H1 (cell line): ENCODE measurements around the gene DPP10. TPM values are rescaled to one million over a fixed set of nuclear protein-coding genes. Genes with fewer than 3 reads are reported as not detected.

ENCODE experiments used
- CTCF ChIA-PET: fragments of 300-600 bp; sonication (Branson Sonifier 250); formaldehyde crosslinking; loops from one replicate; lab custom pipeline; 2021; ENCODE audit not compliant: partially characterized antibody; lab: Charles Lee
- POLR2A ChIA-PET: fragments of 300-600 bp; sonication (Branson Sonifier 250); formaldehyde crosslinking; loops from one replicate; lab custom pipeline; 2021; ENCODE audit warnings: inconsistent platforms; ENCODE audit not compliant: partially characterized antibody; lab: Charles Lee
- DNase-seq, 2 experiments: peaks; one replicate each; pipeline versions ENCODE4 v3.0.0 to v3.0.0-alpha.2; 2010 to 2022; ENCODE audit warnings: low spot score in 2 of 2, low read depth in 1 of 2, mixed read lengths in 1 of 2
- FAIRE-seq: peaks from 2 replicates; lab custom pipeline; 2011; peaks lifted over from hg19 to GRCh38; lab: Jason Lieb, UNC
- H2AFZ ChIP-seq: 2 replicates; pipeline ENCODE4 v1.8.1; 2012; ENCODE audit warnings: low read length, inconsistent platforms
- H2AK5ac ChIP-seq: 2 replicates; pipeline ENCODE4 v1.6.1; 2013; ENCODE audit warnings: low read depth, low read length
- H2BK120ac ChIP-seq: replicated peaks from 2 replicates; pipeline ENCODE3; 2013; ENCODE audit warnings: low read depth, low read length, inconsistent platforms
- H2BK12ac ChIP-seq: 2 replicates; pipeline ENCODE4 v1.6.1; 2013; ENCODE audit warnings: low read depth, low read length
- H2BK15ac ChIP-seq: 2 replicates; pipeline ENCODE4 v1.6.1; 2013; ENCODE audit warnings: low read length
- H2BK20ac ChIP-seq: 2 replicates; pipeline ENCODE4 v1.6.1; 2013; ENCODE audit warnings: low read length
- H2BK5ac ChIP-seq: 2 replicates; pipeline ENCODE4 v1.6.1; 2013; ENCODE audit warnings: low read depth, low read length
- H3K14ac ChIP-seq: 2 replicates; pipeline ENCODE4 v1.6.1; 2013; ENCODE audit warnings: inconsistent platforms; ENCODE audit not compliant: insufficient read length
- H3K18ac ChIP-seq: 2 replicates; pipeline ENCODE4 v1.6.1; 2013; ENCODE audit warnings: low read length; ENCODE audit errors: extremely low read depth
- H3K23ac ChIP-seq: 2 replicates; pipeline ENCODE4 v1.6.1; 2013; ENCODE audit warnings: inconsistent platforms; ENCODE audit not compliant: insufficient read length
- H3K23me2 ChIP-seq: 2 replicates; pipeline ENCODE4 v1.6.1; 2013; ENCODE audit warnings: low read depth, low read length
- H3K27ac ChIP-seq: 2 replicates; pipeline ENCODE4 v1.6.1; 2011; ENCODE audit warnings: low read depth, low read length, inconsistent platforms
- H3K27me3 ChIP-seq, 4 experiments: replicated peaks in 1 of 4; 1 replicate in 1 of 4; 2 replicates in 3 of 4; pipeline versions ENCODE4 v1.6.1 to v1.8.1; 2011 to 2013; ENCODE audit warnings: low read length in 3 of 4, mild to moderate bottlenecking in 3 of 4, inconsistent platforms in 2 of 4, mixed read lengths in 2 of 4, moderate library complexity in 1 of 4; ENCODE audit not compliant: control insufficient read depth in 3 of 4, insufficient read depth in 3 of 4; ENCODE audit errors: extremely low read depth in 1 of 4
- H3K36me3 ChIP-seq, 4 experiments: 2 replicates each; pipeline versions ENCODE4 v1.6.1 to v1.8.1; 2011 to 2013; ENCODE audit warnings: mild to moderate bottlenecking in 4 of 4, low read length in 3 of 4, moderate library complexity in 2 of 4, control low read depth in 1 of 4, inconsistent platforms in 1 of 4; ENCODE audit not compliant: insufficient read depth in 4 of 4, control insufficient read depth in 2 of 4
- H3K4ac ChIP-seq: replicated peaks from 2 replicates; pipeline ENCODE3; 2013; ENCODE audit warnings: low read length, low read depth, mixed read lengths, inconsistent platforms; ENCODE audit not compliant: insufficient read length
- H3K4me1 ChIP-seq, 4 experiments: replicated peaks in 1 of 4; 1 replicate in 1 of 4; 2 replicates in 3 of 4; pipeline versions ENCODE4 v1.6.1 to v1.8.1; 2011 to 2013; ENCODE audit warnings: low read length in 3 of 4, inconsistent platforms in 2 of 4, mixed read lengths in 1 of 4; ENCODE audit not compliant: insufficient read depth in 4 of 4, control insufficient read depth in 3 of 4
- H3K4me2 ChIP-seq, 2 experiments: 2 replicates each; pipeline versions ENCODE4 v1.6.1 to v1.8.1; 2011 to 2013; ENCODE audit warnings: low read depth in 2 of 2, low read length in 2 of 2, control low read depth in 1 of 2, inconsistent platforms in 1 of 2, mild to moderate bottlenecking in 1 of 2; ENCODE audit not compliant: insufficient read depth in 1 of 2
- H3K4me3 ChIP-seq, 4 experiments: fragments of 200-600, 300-600 bp in 1 of 4; sonication (generic), shearing (Covaris generic), sonication (Bioruptor Twin) in 1 of 4; 2 replicates each; pipeline versions ENCODE4 v1.5.1 to v1.8.1; 2011 to 2016; ENCODE audit warnings: low read length in 4 of 4, low read depth in 3 of 4, control low read depth in 2 of 4, inconsistent platforms in 2 of 4, mild to moderate bottlenecking in 2 of 4, mixed read lengths in 1 of 4, moderate library complexity in 1 of 4; ENCODE audit not compliant: insufficient read depth in 2 of 4; ENCODE audit errors: extremely low read depth in 1 of 4
- H3K56ac ChIP-seq: replicated peaks from 2 replicates; pipeline ENCODE3; 2013; ENCODE audit warnings: low read depth, mild to moderate bottlenecking, mixed read lengths, low read length, inconsistent platforms; ENCODE audit not compliant: insufficient read length
- H3K79me1 ChIP-seq: 2 replicates; pipeline ENCODE4 v1.6.1; 2013; ENCODE audit warnings: low read depth, low read length, control low read depth
- H3K79me2 ChIP-seq, 2 experiments: 2 replicates each; pipeline versions ENCODE4 v1.6.1 to v1.8.1; 2012 to 2013; ENCODE audit warnings: low read length in 2 of 2, mild to moderate bottlenecking in 2 of 2, inconsistent platforms in 1 of 2; ENCODE audit not compliant: insufficient read depth in 2 of 2, control insufficient read depth in 1 of 2
- H3K9ac ChIP-seq, 4 experiments: replicated peaks in 1 of 4; 1 replicate in 1 of 4; 2 replicates in 3 of 4; pipeline versions ENCODE4 v1.6.1 to v1.8.1; 2011 to 2013; ENCODE audit warnings: low read depth in 3 of 4, low read length in 3 of 4, control low read depth in 2 of 4, mild to moderate bottlenecking in 2 of 4, moderate library complexity in 2 of 4, inconsistent platforms in 1 of 4; ENCODE audit errors: extremely low read depth in 1 of 4
- H3K9me3 ChIP-seq, 2 experiments: 2 replicates each; pipeline versions ENCODE4 v1.6.1 to v1.8.1; 2012 to 2013; ENCODE audit warnings: mild to moderate bottlenecking in 2 of 2, moderate library complexity in 2 of 2, control low read depth in 1 of 2, inconsistent platforms in 1 of 2, low read depth in 1 of 2, low read length in 1 of 2, mixed read lengths in 1 of 2; ENCODE audit not compliant: insufficient read depth in 2 of 2
- H4K20me1 ChIP-seq, 2 experiments: replicated peaks in 1 of 2; 2 replicates each; pipeline versions ENCODE3 to v1.8.1; 2011 to 2013; ENCODE audit warnings: inconsistent platforms in 2 of 2, low read length in 2 of 2, mild to moderate bottlenecking in 1 of 2; ENCODE audit not compliant: insufficient read depth in 2 of 2, control insufficient read depth in 1 of 2
- H4K5ac ChIP-seq: 2 replicates; pipeline ENCODE4 v1.6.1; 2013; ENCODE audit warnings: low read length, low read depth, mixed read lengths, inconsistent platforms; ENCODE audit not compliant: insufficient read length
- H4K8ac ChIP-seq: 2 replicates; pipeline ENCODE4 v1.8.0; 2013; ENCODE audit warnings: mild to moderate bottlenecking, moderate library complexity, low read length, inconsistent platforms; ENCODE audit not compliant: insufficient read depth; ENCODE audit errors: extremely low read depth
- H4K91ac ChIP-seq: replicated peaks from 2 replicates; pipeline ENCODE3; 2013; ENCODE audit warnings: low read length, mixed read lengths, inconsistent platforms; ENCODE audit not compliant: insufficient read length
- CBX5 ChIP-seq: fragments of 300-800, 300-1000 bp; sonication (generic); IDR thresholded peaks from 2 replicates; pipeline ENCODE4 v1.7.1; 2016; ENCODE audit warnings: antibody characterized with exemption, low read length, low read depth
- CHD2 ChIP-seq: IDR thresholded peaks from 2 replicates; pipeline ENCODE4 v1.6.1; 2012; ENCODE audit warnings: low read length, improper control_type of control experiment
- EZH2 ChIP-seq: fragments of 200-600 bp; sonication (generic); IDR thresholded peaks from 2 replicates; pipeline ENCODE4 v1.7.1; 2012; ENCODE audit warnings: low read depth, mild to moderate bottlenecking, moderate library complexity, low read length, inconsistent platforms; ENCODE audit not compliant: severe bottlenecking
- FOSL1 ChIP-seq: IDR thresholded peaks from 2 replicates; pipeline ENCODE4 v1.6.1; 2011; ENCODE audit warnings: mild to moderate bottlenecking, low read depth, low read length, moderate library complexity; ENCODE audit not compliant: insufficient read depth
- HDAC6 ChIP-seq: IDR thresholded peaks from one replicate; pipeline ENCODE4 v1.7.1; 2012; ENCODE audit warnings: low read depth, mild to moderate bottlenecking, inconsistent platforms, low read length, moderate library complexity
- JUND ChIP-seq: IDR thresholded peaks from 2 replicates; pipeline ENCODE4 v1.6.1; 2011; ENCODE audit warnings: mild to moderate bottlenecking, improper control_type of control experiment, low read length
- KDM1A ChIP-seq: fragments of 200-600, 300-600 bp; sonication (generic); IDR thresholded peaks from 2 replicates; pipeline ENCODE4 v1.7.1; 2016; ENCODE audit warnings: mild to moderate bottlenecking, low read length, borderline replicate concordance
- NANOG ChIP-seq: IDR thresholded peaks from 2 replicates; pipeline ENCODE4 v1.6.1; 2011; ENCODE audit warnings: low read length, low read depth, mild to moderate bottlenecking, inconsistent platforms; ENCODE audit not compliant: insufficient read depth, poor library complexity, severe bottlenecking
- RAD21 ChIP-seq, 2 experiments: IDR thresholded peaks in 1 of 2; conservative IDR thresholded peaks in 1 of 2; 2 replicates each; pipeline ENCODE4 v1.6.1; 2011; ENCODE audit warnings: low read depth in 2 of 2, low read length in 2 of 2, improper control_type of control experiment in 1 of 2, inconsistent platforms in 1 of 2, mild to moderate bottlenecking in 1 of 2, moderate library complexity in 1 of 2
- SAP30 ChIP-seq: fragments of 300-600 bp; sonication (generic); IDR thresholded peaks from 2 replicates; pipeline ENCODE4 v1.7.1; 2012; ENCODE audit warnings: low read length, moderate library complexity, mild to moderate bottlenecking, inconsistent platforms; ENCODE audit not compliant: insufficient read depth, insufficient replicate concordance
- SIX5 ChIP-seq: IDR thresholded peaks from 2 replicates; pipeline ENCODE4 v1.6.1; 2011; ENCODE audit warnings: mild to moderate bottlenecking, low read depth, low read length
- SP1 ChIP-seq: IDR thresholded peaks from 2 replicates; pipeline ENCODE4 v1.6.1; 2011; ENCODE audit warnings: low read depth, low read length
- WGBS, 2 experiments: shearing (Covaris generic) in 1 of 2; methylation state at CpG; one replicate each; pipeline versions ENCODE4 v1.1.6 to v1.1.7; 2013 to 2015; ENCODE audit warnings: low lambda C conversion rate in 2 of 2, mixed read lengths in 2 of 2, inconsistent platforms in 1 of 2, low coverage in 1 of 2, missing lambda C conversion rate in 1 of 2; ENCODE audit not compliant: insufficient replicate concordance in 2 of 2, insufficient coverage in 1 of 2, insufficient read length in 1 of 2; ENCODE audit errors: extremely low coverage in 1 of 2, missing lambda C conversion rate in 1 of 2; 5-methylcytosine and 5-hydroxymethylcytosine counted together
- polyA plus RNA-seq, 7 experiments: library from polyadenylated mRNA; depleted of rRNA in 3 of 7; stranded (reverse) in 5 of 7; unstranded in 2 of 7; fragments of >200 nt in 5 of 7; fragments of 200-250 nt in 2 of 7; gene quantifications; 1 replicate in 5 of 7; 2 replicates in 1 of 7; 4 replicates in 1 of 7; pipeline versions ENCODE4 v1.2.1 to v1.2.3, GENCODE V29; 2011 to 2013; ENCODE audit warnings: missing spikeins in 2 of 7, mixed read lengths in 2 of 7
- total RNA-seq: library from RNA; stranded (reverse); fragmentation: NEBNext Ultra II Directional; extraction: Animal tissue kit (Norgen Biotek cat#: 25700); gene quantifications from 2 replicates; pipeline ENCODE4 v1.2.1, GENCODE V29; 2021

DPP10 gene
- total and polyA plus RNA-seq, 2 of the 8 experiments (the other 6 are each of a cell fraction or from before 2014, with no cell fraction given): 3.3 to 7.2 TPM

- Histone ChIP-seq H4K91ac (no peak overlapping the region), H2BK15ac (no peak overlapping the region), H4K8ac (no peak overlapping the region), H2AK5ac (no peak overlapping the region), H3K27me3 (no peaks in the 10 kb centered on the region), H3K9ac (no peak overlapping the region), H3K9me3 (peaks cover 7 to 10% of the 10 kb centered on the region in 2 experiments; a peak in 3 of 4 replicates), H3K4me3 (no peak overlapping the region), H2AFZ (no peak overlapping the region), H3K23ac (no peak overlapping the region), H2BK5ac (no peak overlapping the region), H3K4me2 (no peak overlapping the region), H3K79me2 (no peaks in the 10 kb centered on the region), H4K5ac (no peak overlapping the region), H3K27ac (no peak overlapping the region), H4K20me1 (no peaks in the 10 kb centered on the region), H2BK20ac (no peak overlapping the region), H3K14ac (no peak overlapping the region), H2BK120ac (no peak overlapping the region), H3K4ac (no peak overlapping the region), H3K56ac (no peak overlapping the region), H3K18ac (no peak overlapping the region), H3K79me1 (no peaks in the 10 kb centered on the region), H3K23me2 (no peaks in the 10 kb centered on the region), H3K4me1 (no peaks in the 10 kb centered on the region), H3K36me3 (no peaks in the 10 kb centered on the region), H2BK12ac (no peak overlapping the region)
- WGBS, 2 experiments: 86% methylated on average over 1 of the region's 1 CpG; no CpG with 5 or more reads in 1 of the 2 experiments
- no peak for FAIRE-seq
- POLR2A ChIA-PET: no interaction called here
- CTCF ChIA-PET: no interaction called here
- DNase-seq: no peak
- TF ChIP-seq NANOG (no peak), KDM1A (no peak), SP1 (no peak), CHD2 (no peak), HDAC6 (no peak), CBX5 (no peak), SIX5 (no peak), RAD21 (IDR thresholded peaks at IDR 0.05 in 1 of 2, conservative IDR thresholded peaks at IDR 0.05 in 1 of 2; ENCODE audit: low read depth in 2 of 2, low read length in 2 of 2) (no peak), FOSL1 (no peak), EZH2 (no peak), JUND (no peak), SAP30 (no peak)
These were observed 84.4 kb downstream of the DPP10 start for GRCh38 chr2:114526841-114527240.
